Islet of Langerhans (tissue), 1 donor: ENCODE results near the gene PEX10.

ENCODE experiments used
- FAIRE-seq: peaks from one replicate; lab custom pipeline; 2011; peaks lifted over from hg19 to GRCh38; lab: Jason Lieb, UNC

The PEX10 gene

GRCh38 chr1:2374252-2375155, 37.9 kb downstream of the PEX10 start:
- no peak for FAIRE-seq

- FAIRE-seq, result no peak
Observed at GRCh38 chr1:2373551-2374251, 38.7 kb downstream of the PEX10 start.

- FAIRE-seq, result no peak
Observed at GRCh38 chr1:2372551-2373490, 39.5 kb downstream of the PEX10 start.

DNA sequence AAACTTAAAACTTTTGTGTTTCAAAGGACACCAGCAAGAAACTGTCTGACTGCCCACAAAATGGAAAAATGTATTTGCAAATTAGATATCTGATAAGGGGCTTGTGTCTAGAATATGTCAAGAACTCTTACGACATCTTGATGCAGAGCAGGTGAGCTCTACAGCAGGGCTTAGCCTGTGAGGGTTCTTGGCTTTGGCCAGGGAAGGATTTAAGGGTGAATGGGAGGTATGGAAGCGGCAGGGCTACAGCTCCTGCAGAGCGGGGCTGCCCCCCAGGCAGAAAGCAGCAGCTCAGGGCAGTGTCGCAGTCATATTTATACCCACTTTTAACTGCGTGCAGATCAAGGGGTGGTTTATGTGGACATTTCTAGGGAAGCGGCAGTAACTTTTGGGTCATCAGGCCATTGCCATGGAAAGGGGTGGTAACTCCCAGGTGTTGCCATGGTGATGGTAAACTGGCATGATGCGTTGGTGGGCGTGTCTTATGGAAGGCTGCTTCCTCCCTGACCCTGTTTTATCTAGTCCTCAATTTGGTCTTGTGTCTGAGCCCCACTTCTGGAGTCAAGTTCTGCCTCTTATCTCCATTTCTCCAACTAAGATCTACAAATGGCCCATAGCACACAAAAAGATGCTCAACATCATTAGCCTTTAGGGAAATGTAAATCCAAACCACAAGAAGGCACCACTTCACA, 44.2 kb downstream of the PEX10 start:
- no peak for FAIRE-seq

- no peak for FAIRE-seq
Observed at GRCh38 chr1:2363847-2364513, 48.4 kb downstream of the PEX10 start.

GRCh38 chr1:2360588-2361364, 51.6 kb downstream of the PEX10 start:
- FAIRE-seq, result no peak

DNA sequence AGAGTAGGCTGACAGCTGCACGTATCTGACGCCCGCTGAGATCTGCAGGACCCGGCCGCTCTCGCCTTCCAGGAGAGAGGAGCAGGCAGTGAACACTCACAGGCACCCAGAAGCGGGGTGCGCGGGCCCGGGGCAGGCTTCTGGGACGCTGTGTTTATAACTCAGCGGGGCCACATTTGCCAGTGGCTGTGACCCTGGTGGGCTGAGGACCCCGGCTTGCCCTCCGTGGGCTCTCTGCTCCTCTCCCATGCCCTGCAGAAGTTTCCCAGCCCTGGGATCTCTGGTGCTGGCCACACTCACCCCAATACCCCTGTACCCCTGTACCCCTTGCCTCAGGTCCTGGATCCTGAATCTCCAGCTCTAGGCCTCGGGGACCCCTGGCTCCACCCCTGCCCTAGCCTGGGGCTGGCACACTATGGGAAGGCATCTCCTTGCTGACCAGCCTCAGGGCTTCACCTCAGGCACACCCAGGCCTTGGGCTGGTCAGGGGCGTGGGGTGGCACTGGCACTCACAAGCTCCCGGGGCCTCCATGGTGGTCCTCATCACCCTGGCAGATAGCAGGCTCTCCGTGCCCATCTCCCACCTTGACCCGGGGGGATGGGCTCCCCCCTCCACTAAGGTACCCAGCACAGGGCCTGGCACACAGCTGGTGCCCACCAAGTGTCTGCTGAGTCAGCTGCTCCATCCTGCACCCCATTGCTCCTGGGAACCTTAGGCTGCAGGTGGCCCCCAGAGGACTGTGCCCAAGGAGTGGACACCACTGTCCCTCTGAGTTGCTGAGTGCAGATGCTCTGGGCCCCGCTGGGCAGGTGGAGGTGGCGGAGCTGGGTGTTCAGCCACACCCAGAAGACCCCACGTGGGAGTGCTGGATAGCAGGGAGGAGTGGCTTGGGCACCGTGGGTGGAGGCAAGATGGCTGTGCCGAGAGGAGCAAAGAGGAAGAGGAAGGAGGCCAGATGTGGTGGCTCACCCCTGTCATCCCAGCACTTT, 53.4 kb downstream of the PEX10 start:
- FAIRE-seq, result no peak

GRCh38 chr1:2358072-2358471, 54.3 kb downstream of the PEX10 start:
- FAIRE-seq, result no peak

GRCh38 chr1:2356911-2357845, 55.2 kb downstream of the PEX10 start:
- no peak for FAIRE-seq

- FAIRE-seq, result no peak
Observed at GRCh38 chr1:2356401-2356800, 56.0 kb downstream of the PEX10 start.

DNA sequence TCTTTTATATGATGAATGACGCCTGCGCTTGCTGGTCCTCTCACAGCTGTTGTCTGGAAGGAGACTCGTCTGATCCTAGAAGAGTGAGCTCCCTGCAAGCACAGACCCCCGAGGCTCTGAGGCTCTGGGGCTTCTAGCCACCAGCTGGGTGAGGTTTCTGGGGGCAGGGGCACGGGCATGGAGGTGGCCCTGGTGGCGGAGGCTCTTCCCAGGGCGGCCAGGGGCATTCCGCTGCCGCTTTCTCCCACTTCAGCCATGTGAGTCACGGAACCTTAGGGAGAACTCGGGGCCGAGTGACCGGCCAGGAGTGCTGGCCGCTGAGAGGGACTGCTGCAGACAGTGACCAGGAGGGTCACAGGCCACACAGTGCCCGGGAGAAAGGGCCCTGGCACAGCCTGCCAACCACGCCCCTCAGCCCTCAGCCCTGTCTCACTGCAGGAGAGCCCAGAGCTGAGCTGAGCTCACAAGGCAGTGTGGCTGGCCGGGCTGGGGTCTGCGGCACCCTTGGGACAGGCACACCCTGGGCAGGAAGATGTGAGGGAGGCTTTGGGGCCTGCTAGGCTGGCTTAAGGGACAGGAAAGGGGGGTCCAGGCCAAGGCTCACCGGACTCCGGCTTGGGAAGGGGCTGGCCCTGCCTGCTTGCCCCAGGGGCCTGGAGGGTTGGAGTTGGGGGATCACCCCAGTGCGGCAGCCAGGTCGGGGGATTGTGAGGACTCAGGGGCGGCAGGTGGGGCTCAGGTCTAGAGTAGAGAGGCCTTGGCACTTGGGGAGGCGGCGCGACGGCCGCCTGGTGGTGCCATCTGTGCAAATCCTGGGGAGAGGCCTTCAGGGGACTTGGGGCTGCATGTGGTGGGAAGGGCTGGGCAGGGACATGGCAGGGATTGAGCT, 56.7 kb downstream of the PEX10 start:
- FAIRE-seq, result no peak

- no peak for FAIRE-seq
Observed at GRCh38 chr1:2354511-2355372, 57.6 kb downstream of the PEX10 start.
